ENCODE measurements around the gene GNG7.

GRCh38 chr19:2573916-2574315, 128.6 kb downstream of the GNG7 start:
- TF ChIP-seq CTCF (conservative IDR thresholded peaks at IDR 0.05 in 1 of 2, IDR thresholded peaks at IDR 0.05 in 1 of 2; ENCODE audit: extremely low read depth in 1 of 2, insufficient read depth in 1 of 2, low read depth in 1 of 2, low read length in 2 of 2) (no peak), EZH2 (IDR thresholded peaks at IDR 0.05; ENCODE audit: borderline replicate concordance, low read length) (no peak)

Measured in mammary epithelial cell (primary cell).